Ovary (tissue), 9 donors: ENCODE measurements around the gene CTDP1. TPM values are rescaled to one million over a fixed set of nuclear protein-coding genes. Genes with fewer than 3 reads are reported as not detected.

Experiments
- DNase-seq, 5 donors: peaks; one replicate each; pipeline ENCODE4 v3.0.0-alpha.2; 2019 to 2020
- H3K27ac ChIP-seq, 2 donors: fragments of 200-600 bp; one replicate each; pipeline versions ENCODE4 v1.5.1 to v1.8.0; 2019 to 2022
- H3K27me3 ChIP-seq: fragments of 200-600 bp; one replicate; pipeline ENCODE4 v1.8.0; 2022
- H3K36me3 ChIP-seq: fragments of 200-600 bp; sonication (generic); one replicate; pipeline ENCODE4 v1.5.1; 2019
- H3K4me1 ChIP-seq: one replicate; pipeline ENCODE4 v1.8.1; 2013; ENCODE audit warnings: mild to moderate bottlenecking, moderate library complexity; ENCODE audit not compliant: insufficient read depth
- H3K4me3 ChIP-seq: fragments of 200-600 bp; sonication (generic); one replicate; pipeline ENCODE4 v1.5.1; 2017
- H3K9me3 ChIP-seq, 2 donors: fragments of 200-600 bp in 1 of 2; sonication (generic) in 1 of 2; one replicate each; pipeline versions ENCODE4 v1.5.1 to v1.8.1; 2013 to 2019; ENCODE audit warnings: mild to moderate bottlenecking in 1 of 2, moderate library complexity in 1 of 2
- CTCF ChIP-seq, 3 donors: fragments of 450-650 bp in 2 of 3; fragments of 200-600 bp in 1 of 3; IDR thresholded peaks; one replicate each; pipeline versions ENCODE4 v1.5.1 to v1.8.0; 2016 to 2022; ENCODE audit warnings: antibody characterized with exemption in 3 of 3, mild to moderate bottlenecking in 1 of 3
- EP300 ChIP-seq: sonication (generic); formaldehyde crosslinking; IDR thresholded peaks from one replicate; pipeline ENCODE4 v1.6.1; 2017; ENCODE audit warnings: antibody characterized with exemption
- POLR2A ChIP-seq: fragments of 450-650 bp; IDR thresholded peaks from one replicate; pipeline ENCODE4 v1.6.1; 2017; ENCODE audit warnings: antibody characterized with exemption, mild to moderate bottlenecking, moderate library complexity
- WGBS, 3 donors: extraction: QIAGEN DNeasy Blood & Tissue Kit in 1 of 3; methylation state at CpG; one replicate each; pipeline versions ENCODE4 v1.1.5 to v1.1.7; 2013 to 2017; 5-methylcytosine and 5-hydroxymethylcytosine counted together
- intact Hi-C, 4 donors: fragments of 100-400 bp; cut with DNase I; formaldehyde crosslinking; loops; one replicate each; pipeline versions ENCODE4 v1.11.0 to v1.15.1; 2022 to 2023
- polyA plus RNA-seq, 2 donors: library from polyadenylated mRNA; stranded (reverse); fragments of 200-250 nt in 1 of 2; fragments of 350-450 nt in 1 of 2; fragmentation: Illumina TruSeq in 1 of 2; extraction: RNeasy Lipid Tissue Mini Kit (QIAGEN cat#74804) in 1 of 2; gene quantifications; one replicate each; pipeline ENCODE4 v1.2.3, GENCODE V29; 2013 to 2014
- total RNA-seq, 7 donors: library from RNA; depleted of rRNA in 2 of 7; stranded (reverse); fragments of >200 nt in 2 of 7; fragmentation: NEBNext Ultra II Directional in 3 of 7; extraction: Animal tissue kit (Norgen Biotek cat#: 25700) in 3 of 7; gene quantifications; one replicate each; pipeline versions ENCODE4 v1.1.0 to v1.2.4, GENCODE V29; 2016 to 2023
- donor health status: DM: no; HTN: no; CAD: no; lungs with moderate emphysema.
- donor health status: DM: no; HTN: no; CAD: no.
- donor health status: Bipolar disorder and iron deficiency.
- donor health status: DM: yes; HTN: yes; CAD: no.
- donor health status: DM: no; HTN: no; CAD: no.
- donor health status: DM: yes; HTN: yes; CAD: no.

CTDP1 gene
- total and polyA plus RNA-seq, 9 donors, result 2.5 to 15.2 (median 11.2) TPM

- no peaks in the 10 kb centered on the region for H3K4me1 ChIP-seq
- no peak overlapping the region for H3K4me3 ChIP-seq
- no peaks in the 10 kb centered on the region for H3K27me3 ChIP-seq
- no peak overlapping the region for H3K27ac ChIP-seq
- H3K36me3 ChIP-seq, result no peaks in the 10 kb centered on the region
- 96 to 98% (median 96%) methylated on average over 13 of the region's 13 CpGs for WGBS, 3 donors
- no peak for TF ChIP-seq POLR2A
- no peaks in the 10 kb centered on the region for H3K9me3 ChIP-seq
- no peak for DNase-seq
- intact Hi-C loops, result no loop called here
These were observed 43.4 kb downstream of the CTDP1 start for GRCh38 chr18:79723036-79723435.

GRCh38 chr18:79723628-79724027 is 44.0 kb downstream of the CTDP1 start:
- no peak for DNase-seq
- WGBS, 3 donors, result 83 to 88% (median 86%) methylated on average over 11 of the region's 11 CpGs
- Histone ChIP-seq H3K27me3 (no peaks in the 10 kb centered on the region), H3K27ac (no peak overlapping the region), H3K9me3 (no peaks in the 10 kb centered on the region), H3K4me1 (no peaks in the 10 kb centered on the region), H3K36me3 (no peaks in the 10 kb centered on the region), H3K4me3 (no peak overlapping the region)
- TF ChIP-seq POLR2A (no peak), CTCF (IDR thresholded peaks at IDR 0.05) (no peak), EP300 (no peak)
- intact Hi-C loops, result no loop called here

GRCh38 chr18:79724299-79725080 is 44.9 kb downstream of the CTDP1 start:
- Histone ChIP-seq H3K9me3 (no peaks in the 10 kb centered on the region), H3K4me1 (no peaks in the 10 kb centered on the region), H3K4me3 (no peak overlapping the region), H3K36me3 (no peaks in the 10 kb centered on the region), H3K27ac (no peak overlapping the region), H3K27me3 (no peaks in the 10 kb centered on the region)
- WGBS, 3 donors, result 93 to 94% (median 93%) methylated on average over 15 of the region's 15 CpGs
- no peak for TF ChIP-seq POLR2A
- no peak for TF ChIP-seq CTCF (IDR thresholded peaks at IDR 0.05)
- no peak for TF ChIP-seq EP300
- DNase-seq, result no peak
- intact Hi-C loops, result no loop called here

DNA sequence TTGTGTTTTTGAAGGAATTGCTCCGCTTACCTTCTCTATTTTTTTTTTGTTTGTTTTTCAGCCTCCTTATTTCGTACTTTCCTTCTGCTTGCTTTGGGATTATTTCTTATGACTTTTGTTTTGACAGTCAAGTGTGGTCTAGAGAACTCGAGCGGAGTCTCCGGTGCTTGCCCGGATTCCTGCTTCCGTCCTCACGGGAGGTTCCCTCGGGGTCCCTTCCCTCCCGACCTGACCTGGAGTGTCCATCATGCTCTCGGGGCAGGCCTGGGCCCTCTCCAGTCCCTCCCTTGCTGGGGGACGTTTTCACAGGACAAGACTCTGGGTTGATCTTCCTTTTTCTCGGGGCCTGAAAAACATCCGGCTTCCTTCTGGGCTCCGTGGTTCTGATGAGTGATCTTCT is 45.9 kb downstream of the CTDP1 start:
- no peaks in the 10 kb centered on the region for H3K4me1 ChIP-seq
- intact Hi-C loops, result no loop called here
- no peaks in the 10 kb centered on the region for H3K9me3 ChIP-seq
- no peak for DNase-seq
- 90 to 94% (median 93%) methylated on average over 15 of the region's 15 CpGs for WGBS, 3 donors
- no peaks in the 10 kb centered on the region for H3K36me3 ChIP-seq
- no peak overlapping the region for H3K4me3 ChIP-seq
- TF ChIP-seq CTCF (IDR thresholded peaks at IDR 0.05), result no peak
- TF ChIP-seq EP300, result no peak
- no peak for TF ChIP-seq POLR2A
- H3K27me3 ChIP-seq, result no peaks in the 10 kb centered on the region
- no peak overlapping the region for H3K27ac ChIP-seq

GRCh38 chr18:79726721-79727120 is 47.1 kb downstream of the CTDP1 start:
- Histone ChIP-seq H3K4me1 (no peaks in the 10 kb centered on the region), H3K36me3 (no peaks in the 10 kb centered on the region), H3K4me3 (no peak overlapping the region), H3K27ac (no peak overlapping the region), H3K27me3 (no peaks in the 10 kb centered on the region), H3K9me3 (no peaks in the 10 kb centered on the region)
- intact Hi-C loops, result no loop called here
- TF ChIP-seq EP300 (no peak), POLR2A (no peak), CTCF (IDR thresholded peaks at IDR 0.05) (no peak)
- 89 to 95% (median 91%) methylated on average over 19 to 20 of the region's 20 CpGs for WGBS, 3 donors
- no peak for DNase-seq
